Endodermal cell (in vitro differentiated cells): Measurements from ENCODE around the gene UNC5C. TPM values are rescaled to one million over a fixed set of nuclear protein-coding genes. Genes with fewer than 3 reads are reported as not detected.

Experiments used
- DNase-seq: peaks from one replicate; pipeline ENCODE4 v3.0.0-alpha.2; 2017
- H3K27ac ChIP-seq: 2 replicates; pipeline ENCODE4 v1.5.1; 2013; ENCODE audit warnings: mild to moderate bottlenecking, low read depth, low read length, moderate library complexity
- H3K27me3 ChIP-seq: 2 replicates; pipeline ENCODE4 v1.6.1; 2013; ENCODE audit warnings: mild to moderate bottlenecking, low read length, moderate library complexity; ENCODE audit not compliant: insufficient read depth, control insufficient read depth, poor library complexity, severe bottlenecking
- H3K36me3 ChIP-seq: 2 replicates; pipeline ENCODE4 v1.7.0; 2013; ENCODE audit warnings: mild to moderate bottlenecking, low read length, moderate library complexity; ENCODE audit not compliant: control insufficient read depth, insufficient read depth
- H3K4me1 ChIP-seq: one replicate; pipeline ENCODE4 v1.7.0; 2013; ENCODE audit warnings: low read length; ENCODE audit not compliant: control insufficient read depth, insufficient read depth
- H3K4me3 ChIP-seq: 2 replicates; pipeline ENCODE4 v1.5.1; 2013; ENCODE audit warnings: mild to moderate bottlenecking, low read length, moderate library complexity
- H3K9ac ChIP-seq: 2 replicates; pipeline ENCODE4 v1.6.1; 2013; ENCODE audit warnings: mild to moderate bottlenecking, low read length, moderate library complexity; ENCODE audit not compliant: poor library complexity, severe bottlenecking; ENCODE audit errors: extremely low read depth
- H3K9me3 ChIP-seq: 2 replicates; pipeline ENCODE4 v1.6.1; 2013; ENCODE audit warnings: mild to moderate bottlenecking, low read length, moderate library complexity; ENCODE audit not compliant: control insufficient read depth
- H3K27ac Mint-ChIP-seq: 2 replicates; pipeline ENCODE4 v1.8.0; 2020; ENCODE audit warnings: mixed read lengths
- H3K27me3 Mint-ChIP-seq: 2 replicates; pipeline ENCODE4 v1.8.0; 2021; ENCODE audit warnings: mild to moderate bottlenecking, mixed read lengths; ENCODE audit not compliant: insufficient read depth
- H3K36me3 Mint-ChIP-seq: 2 replicates; pipeline ENCODE4 v1.8.0; 2020; ENCODE audit warnings: low read depth, mixed read lengths
- H3K4me1 Mint-ChIP-seq: 2 replicates; pipeline ENCODE4 v1.8.0; 2020; ENCODE audit warnings: mixed read lengths
- H3K4me3 Mint-ChIP-seq: 2 replicates; pipeline ENCODE4 v1.8.0; 2020; ENCODE audit warnings: mild to moderate bottlenecking, moderate library complexity, mixed read lengths
- H3K9me3 Mint-ChIP-seq: 2 replicates; pipeline ENCODE4 v1.8.0; 2020; ENCODE audit warnings: mild to moderate bottlenecking, mixed read lengths
- WGBS, 2 experiments: methylation state at CpG; one replicate each; pipeline versions ENCODE4 v1.1.5 to v1.1.7; 2013; ENCODE audit warnings: missing lambda C conversion rate in 2 of 2, mixed read lengths in 1 of 2; ENCODE audit not compliant: insufficient coverage in 1 of 2, insufficient read length in 1 of 2; 5-methylcytosine and 5-hydroxymethylcytosine counted together
- total RNA-seq, 2 donors: library from RNA; stranded (reverse); fragmentation: NEBNext Ultra II Directional in 1 of 2; extraction: Animal tissue kit (Norgen Biotek cat#: 25700) in 1 of 2; gene quantifications; 2 replicates in 1 of 2; 3 replicates in 1 of 2; pipeline ENCODE4 v1.2.1, GENCODE V29; 2021
- TF ChIP-seq, protein P1 (sequence below): fragments of 200-600 bp; sonication (generic); conservative IDR thresholded peaks from 2 replicates; pipeline ENCODE4 v1.5.0; 2021; ENCODE audit warnings: antibody characterized with exemption, mild to moderate bottlenecking

UNC5C gene
- total RNA-seq, 2 donors from 2014 or later, result 2.0 to 7.2 TPM

GRCh38 chr4:95494186-95494585, 54.6 kb downstream of the UNC5C start:
- Mint-ChIP-seq H3K27ac (no peak overlapping the region), H3K4me3 (no peak overlapping the region), H3K9me3 (no peaks in the 10 kb centered on the region), H3K4me1 (peaks cover 6% of the 10 kb centered on the region), H3K36me3 (no peaks in the 10 kb centered on the region), H3K27me3 (no peaks in the 10 kb centered on the region)
- Histone ChIP-seq H3K4me1 (peaks cover 7% of the 10 kb centered on the region), H3K4me3 (no peak overlapping the region), H3K9ac (no peak overlapping the region), H3K9me3 (peaks cover 6% of the 10 kb centered on the region), H3K36me3 (no peaks in the 10 kb centered on the region), H3K27ac (no peak overlapping the region), H3K27me3 (no peaks in the 10 kb centered on the region)
- DNase-seq, result no peak
- TF ChIP-seq, protein P1, sequence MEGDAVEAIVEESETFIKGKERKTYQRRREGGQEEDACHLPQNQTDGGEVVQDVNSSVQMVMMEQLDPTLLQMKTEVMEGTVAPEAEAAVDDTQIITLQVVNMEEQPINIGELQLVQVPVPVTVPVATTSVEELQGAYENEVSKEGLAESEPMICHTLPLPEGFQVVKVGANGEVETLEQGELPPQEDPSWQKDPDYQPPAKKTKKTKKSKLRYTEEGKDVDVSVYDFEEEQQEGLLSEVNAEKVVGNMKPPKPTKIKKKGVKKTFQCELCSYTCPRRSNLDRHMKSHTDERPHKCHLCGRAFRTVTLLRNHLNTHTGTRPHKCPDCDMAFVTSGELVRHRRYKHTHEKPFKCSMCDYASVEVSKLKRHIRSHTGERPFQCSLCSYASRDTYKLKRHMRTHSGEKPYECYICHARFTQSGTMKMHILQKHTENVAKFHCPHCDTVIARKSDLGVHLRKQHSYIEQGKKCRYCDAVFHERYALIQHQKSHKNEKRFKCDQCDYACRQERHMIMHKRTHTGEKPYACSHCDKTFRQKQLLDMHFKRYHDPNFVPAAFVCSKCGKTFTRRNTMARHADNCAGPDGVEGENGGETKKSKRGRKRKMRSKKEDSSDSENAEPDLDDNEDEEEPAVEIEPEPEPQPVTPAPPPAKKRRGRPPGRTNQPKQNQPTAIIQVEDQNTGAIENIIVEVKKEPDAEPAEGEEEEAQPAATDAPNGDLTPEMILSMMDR, result no peak

DNA sequence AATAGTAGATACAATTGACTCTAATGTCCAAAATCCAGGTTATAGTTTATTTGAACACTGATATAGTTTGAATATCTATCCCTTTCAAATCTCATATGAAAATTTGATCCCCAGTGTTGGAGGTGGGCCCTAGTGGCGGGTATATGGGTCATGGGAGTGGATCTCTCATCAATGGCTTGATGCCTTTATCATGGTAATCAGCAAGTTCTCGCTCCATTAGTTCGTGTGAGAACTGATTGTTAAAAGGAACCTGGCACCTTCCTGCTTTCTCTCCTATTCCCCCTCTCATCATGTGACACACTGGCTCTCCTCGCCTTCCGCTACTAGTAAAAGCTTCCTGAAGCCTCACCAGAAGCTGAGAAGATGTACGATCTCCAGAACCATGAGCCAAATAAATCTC, 70.1 kb downstream of the UNC5C start:
- DNase-seq, result peak; percentile 59
- no peaks in the 10 kb centered on the region for H3K36me3 ChIP-seq
- Mint-ChIP-seq H3K36me3 (no peaks in the 10 kb centered on the region), H3K4me1 (peaks cover 9% of the 10 kb centered on the region), H3K9me3 (peaks cover 2% of the 10 kb centered on the region), H3K27me3 (no peaks in the 10 kb centered on the region), H3K27ac (no peak overlapping the region), H3K4me3 (no peak overlapping the region)
- WGBS, 2 experiments, result 73 to 88% methylated on average over 2 to 6 of the region's 6 CpGs
- no peaks in the 10 kb centered on the region for H3K27me3 ChIP-seq
- TF ChIP-seq, protein P1, result no peak
- H3K9me3 ChIP-seq, result peaks cover 7% of the 10 kb centered on the region
- no peak overlapping the region for H3K4me3 ChIP-seq
- no peak overlapping the region for H3K27ac ChIP-seq
- no peak overlapping the region for H3K9ac ChIP-seq
- H3K4me1 ChIP-seq, result peaks cover 5% of the 10 kb centered on the region

DNA sequence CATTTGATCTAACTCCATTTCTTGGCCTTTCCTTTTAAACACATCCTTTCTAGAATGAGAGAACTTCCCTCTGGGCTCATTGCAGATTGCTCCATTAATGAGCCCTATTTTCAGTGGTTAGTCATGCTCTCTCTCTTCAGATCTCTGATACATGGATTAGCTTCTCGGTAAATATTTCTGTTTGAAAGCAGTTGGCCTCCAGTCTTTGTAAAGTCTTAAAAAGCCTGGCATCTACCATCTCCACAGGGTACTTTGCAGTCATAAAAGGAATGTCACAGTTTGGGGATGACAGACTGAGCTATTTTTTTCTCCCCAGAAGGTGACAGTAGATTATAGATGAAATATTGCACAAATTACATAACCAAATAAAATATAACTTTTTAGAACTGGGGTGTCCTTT, 72.7 kb downstream of the UNC5C start:
- Histone ChIP-seq H3K27ac (no peak overlapping the region), H3K9ac (no peak overlapping the region), H3K4me3 (no peak overlapping the region), H3K9me3 (peaks cover 7% of the 10 kb centered on the region), H3K36me3 (no peaks in the 10 kb centered on the region), H3K4me1 (peaks cover 13% of the 10 kb centered on the region), H3K27me3 (no peaks in the 10 kb centered on the region)
- Mint-ChIP-seq H3K4me3 (no peak overlapping the region), H3K36me3 (no peaks in the 10 kb centered on the region), H3K27ac (no peak overlapping the region), H3K9me3 (no peaks in the 10 kb centered on the region), H3K27me3 (no peaks in the 10 kb centered on the region), H3K4me1 (peaks cover 19% of the 10 kb centered on the region)
- TF ChIP-seq, protein P1, result no peak
- no peak for DNase-seq
- WGBS, 2 experiments, result 50 to 73% methylated on average over 1 of the region's 1 CpG
